Esophagus squamous epithelium (tissue), 5 donors: Measurements from ENCODE around the gene KIAA0319L. TPM values are rescaled to one million over a fixed set of nuclear protein-coding genes. Genes with fewer than 3 reads are reported as not detected.
A peak's percentile ranks its signal among the peaks of the same experiment; 100 is the strongest.

Source experiments
- DNase-seq: peaks from one replicate; lab custom pipeline; 2025; lab: John Stamatoyannopoulos, UW
- H3K27ac ChIP-seq, 4 donors: fragments of 200-600 bp; sonication (generic); one replicate each; pipeline ENCODE4 v1.5.1; 2016 to 2019; ENCODE audit warnings: mild to moderate bottlenecking in 1 of 4
- H3K27me3 ChIP-seq, 4 donors: fragments of 200-600 bp; sonication (generic); 1 replicate in 3 of 4; 2 replicates in 1 of 4; pipeline versions ENCODE4 v1.5.1 to v1.6.0; 2017 to 2021; ENCODE audit warnings: antibody characterized with exemption in 1 of 4
- H3K36me3 ChIP-seq, 3 donors: fragments of 200-600 bp; sonication (generic); one replicate each; pipeline ENCODE4 v1.5.1; 2016 to 2019
- H3K4me1 ChIP-seq, 3 donors: fragments of 200-600 bp; sonication (generic); one replicate each; pipeline ENCODE4 v1.5.1; 2017 to 2019
- H3K4me3 ChIP-seq, 4 donors: fragments of 200-600 bp; sonication (generic); 1 replicate in 3 of 4; 2 replicates in 1 of 4; pipeline ENCODE4 v1.5.1; 2016 to 2019; ENCODE audit warnings: mild to moderate bottlenecking in 2 of 4, moderate library complexity in 1 of 4
- H3K9me3 ChIP-seq, 3 donors: fragments of 200-600 bp; sonication (generic); one replicate each; pipeline ENCODE4 v1.5.1; 2016 to 2019
- POLR2A ChIP-seq, 4 donors: fragments of 450-650 bp; IDR thresholded peaks; one replicate each; pipeline ENCODE4 v1.6.1; 2017; ENCODE audit warnings: antibody characterized with exemption in 4 of 4, mild to moderate bottlenecking in 4 of 4, moderate library complexity in 3 of 4
- WGBS, 2 donors: methylation state at CpG; one replicate each; pipeline ENCODE4 v1.1.5; 2018; 5-methylcytosine and 5-hydroxymethylcytosine counted together
- intact Hi-C: fragments of 100-400 bp; cut with DNase I; formaldehyde crosslinking; loops from one replicate; pipeline ENCODE4 v1.15.0; 2022
- total RNA-seq, 4 donors: library from RNA; depleted of rRNA; stranded (reverse); fragments of >200 nt; gene quantifications; one replicate each; pipeline ENCODE4 v1.1.0, GENCODE V29; 2016
- TF ChIP-seq, protein P1 (sequence below), 6 experiments: fragments of 450-650 bp in 4 of 6; fragments of 200-600 bp in 2 of 6; sonication (generic) in 2 of 6; IDR thresholded peaks; one replicate each; pipeline ENCODE4 v1.5.1; 2016 to 2019; ENCODE audit warnings: antibody characterized with exemption in 6 of 6, mild to moderate bottlenecking in 4 of 6, moderate library complexity in 4 of 6
- donor health status: DM: yes; HTN: yes; CAD: no.

The KIAA0319L gene
- total RNA-seq, 4 donors from 2014 or later: 24.8 to 53.4 (median 28.4) TPM

- H3K27me3 ChIP-seq: no peaks in the 10 kb centered on the region
- H3K27ac ChIP-seq: peak overlapping the region in 1 of 4 donors; percentile 0
- 57 to 66% methylated on average over 8 to 11 of the region's 11 CpGs for WGBS, 2 donors
- no peak for DNase-seq
- TF ChIP-seq POLR2A (IDR thresholded peaks at IDR 0.05): no peak
- TF ChIP-seq, protein P1, sequence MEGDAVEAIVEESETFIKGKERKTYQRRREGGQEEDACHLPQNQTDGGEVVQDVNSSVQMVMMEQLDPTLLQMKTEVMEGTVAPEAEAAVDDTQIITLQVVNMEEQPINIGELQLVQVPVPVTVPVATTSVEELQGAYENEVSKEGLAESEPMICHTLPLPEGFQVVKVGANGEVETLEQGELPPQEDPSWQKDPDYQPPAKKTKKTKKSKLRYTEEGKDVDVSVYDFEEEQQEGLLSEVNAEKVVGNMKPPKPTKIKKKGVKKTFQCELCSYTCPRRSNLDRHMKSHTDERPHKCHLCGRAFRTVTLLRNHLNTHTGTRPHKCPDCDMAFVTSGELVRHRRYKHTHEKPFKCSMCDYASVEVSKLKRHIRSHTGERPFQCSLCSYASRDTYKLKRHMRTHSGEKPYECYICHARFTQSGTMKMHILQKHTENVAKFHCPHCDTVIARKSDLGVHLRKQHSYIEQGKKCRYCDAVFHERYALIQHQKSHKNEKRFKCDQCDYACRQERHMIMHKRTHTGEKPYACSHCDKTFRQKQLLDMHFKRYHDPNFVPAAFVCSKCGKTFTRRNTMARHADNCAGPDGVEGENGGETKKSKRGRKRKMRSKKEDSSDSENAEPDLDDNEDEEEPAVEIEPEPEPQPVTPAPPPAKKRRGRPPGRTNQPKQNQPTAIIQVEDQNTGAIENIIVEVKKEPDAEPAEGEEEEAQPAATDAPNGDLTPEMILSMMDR (IDR thresholded peaks at IDR 0.05): no peak
- intact Hi-C loops: loop anchor here (5.0 to 10.0 kb wide), 2 partner anchors 73 to 109 kb away; no protein-coding TSS in a partner anchor
- peak overlapping the region in 2 of 4 donors; percentile 13 to 42 for H3K4me3 ChIP-seq
- peaks cover 0 to 43% (median 0%) of the 10 kb centered on the region in 3 donors for H3K36me3 ChIP-seq
- no peaks in the 10 kb centered on the region for H3K9me3 ChIP-seq
- peaks cover 19 to 56% (median 23%) of the 10 kb centered on the region in 3 donors for H3K4me1 ChIP-seq
Measured at GRCh38 chr1:35561297-35561971, 4.2 kb upstream of the KIAA0319L start.

DNA sequence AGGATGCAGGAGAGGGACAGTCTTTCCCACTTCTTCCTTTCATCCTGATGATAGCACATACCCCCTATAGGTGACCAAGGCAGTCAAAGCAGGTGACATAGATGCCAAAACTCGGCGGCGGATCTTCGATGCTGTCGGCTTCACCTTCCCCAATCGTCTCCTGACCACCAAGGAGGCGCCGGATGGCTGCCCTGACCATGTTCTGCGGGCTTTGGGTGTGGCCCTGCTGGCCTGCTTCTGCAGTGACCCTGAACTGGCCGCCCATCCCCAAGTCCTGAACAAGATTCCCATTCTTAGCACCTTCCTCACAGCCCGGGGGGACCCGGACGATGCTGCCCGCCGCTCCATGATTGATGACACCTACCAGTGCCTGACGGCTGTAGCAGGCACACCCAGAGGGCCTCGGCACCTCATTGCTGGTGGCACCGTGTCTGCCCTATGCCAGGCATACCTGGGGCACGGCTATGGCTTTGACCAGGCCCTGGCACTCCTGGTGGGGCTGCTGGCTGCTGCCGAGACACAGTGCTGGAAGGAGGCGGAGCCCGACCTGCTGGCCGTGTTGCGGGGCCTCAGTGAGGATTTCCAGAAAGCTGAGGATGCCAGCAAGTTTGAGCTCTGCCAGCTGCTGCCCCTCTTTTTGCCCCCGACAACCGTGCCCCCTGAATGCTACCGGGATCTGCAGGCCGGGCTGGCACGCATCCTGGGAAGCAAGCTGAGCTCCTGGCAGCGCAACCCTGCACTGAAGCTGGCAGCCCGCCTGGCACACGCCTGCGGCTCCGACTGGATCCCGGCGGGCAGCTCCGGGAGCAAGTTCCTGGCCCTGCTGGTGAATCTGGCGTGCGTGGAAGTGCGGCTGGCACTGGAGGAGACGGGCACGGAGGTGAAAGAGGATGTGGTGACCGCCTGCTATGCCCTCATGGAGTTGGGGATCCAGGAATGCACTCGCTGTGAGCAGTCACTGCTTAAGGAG, 3.3 kb upstream of the KIAA0319L start:
- intact Hi-C loops: loop anchor here (5.0 to 10.0 kb wide), 2 partner anchors 74 to 108 kb away; no protein-coding TSS in a partner anchor
- 71 to 94% methylated on average over 9 to 11 of the region's 44 CpGs for WGBS, 2 donors
- peak overlapping the region in 2 of 4 donors; percentile 13 to 42 for H3K4me3 ChIP-seq

DNA sequence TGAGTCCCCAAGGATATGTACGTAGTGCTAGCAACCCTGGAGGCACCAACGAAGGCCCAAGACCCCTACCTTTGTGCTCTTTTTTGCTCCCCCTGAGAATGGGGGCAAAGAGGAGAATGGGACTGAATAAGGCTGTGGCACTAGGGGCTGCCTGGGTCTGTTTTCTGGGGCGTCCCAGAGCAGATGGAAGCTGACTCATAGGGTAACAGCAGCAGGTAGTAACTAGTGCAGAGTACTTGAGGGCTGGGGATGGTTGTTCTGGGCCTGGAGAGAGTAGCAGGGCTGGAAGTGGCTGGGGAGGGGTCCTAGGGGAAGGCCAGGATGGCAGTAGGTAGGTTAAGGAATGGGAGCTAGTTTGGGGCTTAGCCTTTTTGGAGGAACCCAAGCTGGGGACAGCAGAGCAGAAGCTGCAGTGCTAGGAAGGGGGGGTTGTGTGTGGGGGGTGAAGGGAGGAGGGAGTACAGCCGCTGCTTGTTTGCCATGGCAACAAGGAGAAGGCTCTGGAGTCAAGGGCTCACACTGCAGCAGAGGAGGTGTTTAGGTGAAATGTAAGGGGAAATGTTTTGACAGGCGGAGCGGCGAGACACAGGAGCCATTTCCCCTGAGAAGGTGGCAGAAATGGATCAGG, 2.2 kb upstream of the KIAA0319L start:
- 68 to 69% methylated on average over 5 to 7 of the region's 7 CpGs for WGBS, 2 donors
- DNase-seq: no peak
- Histone ChIP-seq H3K27ac (peak overlapping the region in 1 of 4 donors; percentile 17), H3K36me3 (peaks cover 0 to 26% (median 0%) of the 10 kb centered on the region in 3 donors), H3K4me3 (no peak overlapping the region), H3K4me1 (peaks cover 29 to 73% (median 39%) of the 10 kb centered on the region in 3 donors), H3K27me3 (no peaks in the 10 kb centered on the region), H3K9me3 (no peaks in the 10 kb centered on the region)
- TF ChIP-seq, protein P1 (IDR thresholded peaks at IDR 0.05): no peak
- no peak for TF ChIP-seq POLR2A (IDR thresholded peaks at IDR 0.05)
- intact Hi-C loops: no loop called here

More for the DNA sequence above, 3.3 kb upstream of the KIAA0319L start:
- Histone ChIP-seq H3K27me3 (no peaks in the 10 kb centered on the region), H3K9me3 (no peaks in the 10 kb centered on the region), H3K36me3 (peaks cover 0 to 34% (median 0%) of the 10 kb centered on the region in 3 donors), H3K27ac (peak overlapping the region in 2 of 4 donors; percentile 0 to 3), H3K4me1 (peaks cover 28 to 65% (median 29%) of the 10 kb centered on the region in 3 donors)
- DNase-seq: no peak
- TF ChIP-seq, protein P1 (IDR thresholded peaks at IDR 0.05): no peak

DNA sequence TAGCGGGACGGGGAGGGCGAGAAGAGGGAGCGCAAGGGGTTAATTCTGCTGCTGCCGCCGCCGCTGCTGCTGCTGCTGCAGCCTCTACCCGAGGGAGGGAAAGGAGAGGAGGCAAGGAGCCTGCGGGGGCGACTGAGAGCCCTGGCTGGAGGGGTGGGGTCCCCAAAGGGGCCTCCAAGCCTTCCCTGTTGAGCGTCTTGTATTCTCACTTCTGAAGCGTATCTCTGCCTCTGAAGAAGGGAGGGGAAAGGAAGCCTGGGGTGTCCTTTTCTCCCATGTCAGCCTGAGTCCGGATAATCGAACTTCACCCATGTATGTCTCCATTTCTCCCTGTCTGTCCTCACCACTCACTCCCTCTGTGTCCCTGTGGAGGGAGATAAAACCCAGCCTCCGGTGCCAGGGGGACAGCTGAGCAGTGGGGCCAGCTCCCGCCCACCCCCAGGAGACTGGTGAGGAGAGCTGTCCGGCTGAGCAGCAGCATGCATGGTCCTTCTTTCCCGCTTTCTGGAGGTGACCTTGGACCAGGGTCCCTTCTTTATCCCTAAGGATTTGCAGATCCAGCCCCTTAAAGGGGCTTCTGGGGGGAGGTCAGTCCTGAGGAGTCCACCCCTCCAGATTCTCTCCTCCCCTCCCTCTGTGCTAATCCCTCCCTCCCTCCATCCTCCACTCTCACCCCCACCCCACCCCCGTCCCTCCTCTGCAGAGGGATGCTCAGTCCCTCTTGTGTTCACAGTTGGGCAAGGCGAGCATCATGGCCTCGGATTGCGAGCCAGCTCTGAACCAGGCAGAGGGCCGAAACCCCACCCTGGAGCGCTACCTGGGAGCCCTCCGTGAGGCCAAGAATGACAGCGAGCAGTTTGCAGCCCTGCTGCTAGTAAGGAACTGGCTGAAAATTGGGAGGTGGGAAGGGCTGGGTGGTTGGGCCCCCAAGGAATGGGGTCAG, 1.4 kb upstream of the KIAA0319L start:
- no peak for DNase-seq
- Histone ChIP-seq H3K36me3 (peaks cover 0 to 24% (median 0%) of the 10 kb centered on the region in 3 donors), H3K27ac (peak overlapping the region; percentile 94 to 99 (median 96)), H3K27me3 (no peaks in the 10 kb centered on the region), H3K4me3 (peak overlapping the region; percentile 76 to 94 (median 85)), H3K9me3 (no peaks in the 10 kb centered on the region), H3K4me1 (peaks cover 29 to 75% (median 41%) of the 10 kb centered on the region in 3 donors)
- intact Hi-C loops: no loop called here
- TF ChIP-seq POLR2A (IDR thresholded peaks at IDR 0.05): no peak
- TF ChIP-seq, protein P1 (IDR thresholded peaks at IDR 0.05): no peak
- 26 to 33% methylated on average over 5 of the region's 26 CpGs for WGBS, 2 donors
